H54 (cell line): ENCODE data around the gene ARHGEF2.

Experiments
- DNase-seq: peaks from one replicate; pipeline ENCODE4 v3.0.0; 2011; ENCODE audit warnings: low spot score, mixed read lengths; ENCODE audit not compliant: insufficient read length
- FAIRE-seq: peaks from 3 replicates; lab custom pipeline; 2011; peaks lifted over from hg19 to GRCh38; lab: Jason Lieb, UNC
- POLR2A ChIP-seq: IDR thresholded peaks from 2 replicates; pipeline ENCODE4 v1.6.1; 2011; ENCODE audit warnings: low read depth, mild to moderate bottlenecking, low read length

Gene ARHGEF2

DNA sequence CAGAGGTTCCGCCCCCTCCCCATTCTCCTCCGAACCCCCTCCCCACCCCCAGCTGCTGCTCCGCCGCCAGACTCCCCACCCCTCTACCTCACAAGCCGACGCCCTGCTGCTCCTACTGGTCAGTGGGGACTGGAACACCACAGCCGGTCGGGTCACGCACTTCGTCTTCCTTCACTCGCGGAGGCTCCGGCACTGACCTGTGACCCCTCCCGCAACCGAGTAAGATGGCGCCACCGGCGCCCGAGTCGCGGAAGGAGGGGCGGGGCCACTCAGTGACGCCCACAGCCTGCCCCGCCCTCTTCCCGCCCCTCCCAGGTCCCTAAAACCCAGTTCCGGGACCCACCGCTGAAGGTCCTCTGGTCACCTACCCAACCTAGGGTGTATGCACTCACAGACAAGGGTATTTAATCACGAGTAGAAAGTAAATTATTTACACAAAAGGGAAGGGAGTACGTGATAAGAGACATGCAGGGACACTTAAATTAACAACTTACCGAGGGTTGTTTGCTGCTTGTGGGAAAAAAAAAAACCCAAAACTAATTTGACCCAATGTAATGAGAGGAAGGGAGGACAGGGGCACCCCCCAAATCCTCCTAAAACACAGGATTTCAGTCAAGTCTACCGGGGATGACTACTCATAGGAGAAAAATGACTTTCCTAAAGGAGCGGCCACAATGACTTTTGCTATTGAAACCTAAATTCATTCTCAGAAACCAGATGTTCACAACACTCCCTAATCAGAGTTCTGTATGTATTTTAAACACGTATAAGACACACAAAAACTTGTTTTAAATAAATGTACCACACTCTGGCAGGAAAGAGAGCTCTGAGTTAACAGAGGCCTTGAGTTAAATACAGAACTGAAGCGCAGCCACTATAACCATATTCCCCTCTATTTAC lies 66.9 kb downstream of the ARHGEF2 start, which contains the start of gene RIT1:
RIT1 (minus strand) TSS at position 194 of the 900 bp plus-strand sequence. CDS start 588 bp downstream, outside the sequence.
- DNase-seq, result peak; percentile 80
- peak; percentile 81; the same call in 1 of the 2 replicates for TF ChIP-seq POLR2A
- no peak for FAIRE-seq

DNA sequence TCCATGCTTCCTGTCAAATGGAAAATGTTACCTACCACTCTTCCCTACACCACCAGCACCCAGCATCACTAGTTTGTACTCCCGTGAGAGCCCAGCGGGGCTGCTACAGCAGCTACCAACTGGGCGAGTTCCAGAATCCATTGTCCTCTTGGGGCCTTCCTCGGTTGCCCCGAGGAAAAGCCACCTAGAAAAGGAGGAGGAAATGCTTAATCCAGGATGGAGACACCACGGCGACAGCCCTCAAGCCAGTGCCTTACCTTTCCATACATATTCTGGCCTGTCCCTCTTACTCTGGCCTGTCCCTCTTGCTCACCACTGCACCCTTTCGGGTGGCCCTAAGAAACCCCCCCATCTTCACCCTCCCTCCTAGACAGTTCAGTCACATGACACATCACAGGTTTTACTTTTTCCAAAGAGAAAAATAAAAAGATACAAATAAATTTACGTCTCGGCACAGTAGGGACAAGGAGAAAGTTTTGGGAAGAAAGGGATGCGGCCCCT lies 67.7 kb downstream of the ARHGEF2 start:
- no peak for TF ChIP-seq POLR2A
- FAIRE-seq, result no peak
- peak; percentile 47 for DNase-seq

DNA sequence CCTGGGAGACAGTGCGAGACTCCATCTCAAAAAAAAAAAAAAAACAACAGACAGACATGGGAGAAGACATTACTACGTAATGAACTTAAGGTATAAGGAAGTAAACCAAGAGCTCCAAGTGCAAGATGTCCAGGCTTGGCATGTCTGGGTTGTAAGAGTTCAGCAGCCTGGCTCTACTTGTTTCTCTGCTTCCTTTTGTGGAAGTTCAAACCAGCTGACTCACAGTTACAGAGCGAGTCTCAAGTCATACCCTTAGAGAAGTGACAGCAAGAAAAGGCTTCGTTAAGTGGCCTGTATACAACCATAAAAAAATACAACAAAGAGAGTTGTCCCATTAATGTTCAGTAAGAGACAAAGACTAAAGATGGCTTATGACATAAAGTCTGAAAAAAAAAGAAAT lies 68.5 kb downstream of the ARHGEF2 start:
- FAIRE-seq (no peak), DNase-seq (no peak)
- TF ChIP-seq POLR2A, result no peak

DNA sequence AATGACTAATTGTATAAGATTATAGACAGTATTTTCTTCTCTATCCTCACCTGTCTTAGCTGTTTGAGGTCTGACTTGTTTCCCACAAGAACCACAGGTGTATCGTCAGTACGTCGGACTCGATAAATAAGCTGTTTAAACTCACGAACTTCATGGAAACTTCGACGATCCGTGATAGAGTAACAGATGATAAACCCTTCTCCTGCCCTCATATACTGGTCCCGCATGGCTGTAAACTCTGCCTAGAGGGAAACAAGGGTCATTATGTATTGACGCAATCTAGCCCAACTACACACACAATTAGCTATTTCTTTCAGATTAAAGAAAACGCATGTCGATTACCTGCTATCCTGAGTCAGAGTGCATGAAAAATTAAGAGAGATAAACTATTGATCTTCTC lies 74.1 kb downstream of the ARHGEF2 start:
- TF ChIP-seq POLR2A, result no peak
- FAIRE-seq, result no peak

DNA sequence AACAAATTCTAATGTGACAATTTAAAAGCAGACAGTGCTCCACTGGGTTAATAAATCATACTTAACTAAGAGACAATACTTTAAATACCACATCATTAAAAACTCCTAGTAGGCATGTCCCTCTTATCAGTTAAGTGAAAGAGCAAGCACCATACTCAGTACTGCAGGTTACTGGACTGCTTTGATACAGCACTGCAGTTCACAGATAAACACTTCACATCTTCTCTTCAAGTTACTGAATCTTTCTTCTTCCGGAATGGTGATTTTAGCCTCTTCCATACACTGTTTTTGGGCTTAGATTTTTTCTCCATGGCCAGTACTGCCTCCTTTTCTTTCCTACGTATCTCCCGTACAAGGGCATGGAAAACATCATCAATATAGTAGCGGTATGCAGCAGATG lies 78.2 kb downstream of the ARHGEF2 start:
- no peak for TF ChIP-seq POLR2A
- DNase-seq (no peak), FAIRE-seq (no peak)

More for the DNA sequence above, 74.1 kb downstream of the ARHGEF2 start:
- DNase-seq, result no peak

DNA sequence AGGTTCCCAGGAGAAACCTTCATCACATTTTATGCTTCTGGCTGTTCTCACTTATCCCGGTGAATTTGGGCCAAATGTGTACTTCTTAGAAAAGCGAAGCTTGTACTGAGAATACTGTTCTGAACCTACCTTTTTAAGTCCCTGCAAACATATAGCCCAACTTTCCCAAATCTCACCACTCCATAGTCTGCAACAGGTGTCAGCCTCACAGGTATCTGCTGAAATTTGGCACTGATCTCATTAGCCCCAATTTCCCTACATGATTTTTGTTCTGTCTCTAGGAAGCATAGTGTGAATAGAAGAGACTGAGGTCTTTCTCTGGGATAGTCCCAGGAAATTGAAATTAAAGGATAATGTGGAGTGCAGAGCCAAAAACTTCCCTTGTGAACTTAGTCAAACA lies 78.7 kb downstream of the ARHGEF2 start:
- FAIRE-seq (no peak), DNase-seq (no peak)
- TF ChIP-seq POLR2A, result no peak

DNA sequence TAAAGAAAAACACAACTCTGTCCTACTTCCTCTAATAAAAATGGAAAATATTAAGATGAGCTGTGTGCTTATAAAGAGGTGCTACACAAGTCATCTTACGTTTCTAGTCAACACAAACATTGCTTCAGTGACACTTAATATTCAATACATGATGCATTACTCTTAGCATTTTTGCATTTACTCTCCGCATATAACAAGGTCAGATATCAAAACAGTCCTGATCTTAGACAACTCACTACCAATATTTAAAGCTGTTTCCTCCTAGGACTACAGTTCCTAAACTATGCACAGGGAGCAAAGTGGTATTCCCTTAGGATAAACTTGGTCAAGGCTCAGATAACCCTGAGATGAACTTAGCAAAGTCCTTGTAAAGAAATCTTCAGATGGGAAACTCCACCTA lies 79.5 kb downstream of the ARHGEF2 start:
- no peak for FAIRE-seq
- TF ChIP-seq POLR2A, result no peak
- no peak for DNase-seq

DNA sequence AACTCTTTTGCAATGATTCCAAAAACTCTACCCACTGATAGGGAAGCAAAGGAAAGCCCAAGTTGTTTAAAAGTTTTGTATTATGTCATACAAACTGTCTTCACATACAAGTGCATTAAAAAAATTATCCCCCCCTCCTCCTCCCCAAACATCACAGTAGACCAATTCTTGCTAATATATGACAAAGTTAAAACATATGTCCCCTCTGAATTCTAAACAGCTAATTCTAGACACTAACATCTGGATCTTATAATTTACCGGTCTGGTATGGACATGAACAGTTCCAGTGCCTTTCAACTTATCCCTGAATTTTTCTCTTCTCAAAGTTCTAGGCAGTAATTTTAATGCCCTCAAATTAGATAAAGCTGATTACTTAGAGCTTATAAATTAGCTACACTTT lies 80.6 kb downstream of the ARHGEF2 start:
- DNase-seq (no peak), FAIRE-seq (no peak)
- no peak for TF ChIP-seq POLR2A
